Measurements from ENCODE around the gene ZNF710.

DNA sequence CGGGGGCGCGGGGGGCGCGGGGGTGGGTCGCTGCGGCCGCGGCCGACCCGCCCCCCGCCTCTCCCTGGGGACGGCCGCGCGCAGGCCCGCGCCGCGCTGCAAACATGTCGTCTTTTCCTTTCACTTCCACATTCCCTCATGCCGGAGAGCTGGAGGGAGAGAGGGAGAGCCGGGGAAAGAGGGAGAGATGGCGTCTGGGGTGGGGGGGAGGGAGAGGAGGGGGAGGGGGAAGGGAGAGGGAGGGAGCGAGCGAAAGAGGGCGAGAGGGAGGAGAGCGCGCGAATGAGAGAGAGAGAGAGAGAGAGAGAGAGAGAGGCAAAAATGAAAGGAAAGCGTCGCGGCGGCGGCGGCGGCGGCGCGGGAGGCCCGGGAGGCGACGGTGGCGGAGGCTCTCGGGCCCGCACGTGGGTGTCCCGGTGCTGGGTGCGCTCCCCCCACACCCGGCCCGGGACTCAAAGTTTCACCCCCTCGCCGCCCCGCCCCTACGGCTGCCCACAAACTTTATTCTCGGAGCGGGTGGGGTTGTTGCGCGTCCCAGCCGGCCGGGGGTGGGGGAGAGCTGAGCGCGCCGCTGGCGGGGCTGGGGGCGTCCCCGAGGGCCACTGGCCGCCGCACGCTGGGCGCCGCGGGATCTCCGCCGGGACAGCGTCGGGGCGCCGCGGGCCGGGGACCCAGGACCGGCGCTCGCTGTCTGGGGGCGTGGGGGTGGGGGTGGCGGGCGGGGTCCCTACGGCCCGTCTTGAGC lies 731 bp downstream of the ZNF710 start:
- no peak for TF ChIP-seq TAF1 (IDR thresholded peaks at IDR 0.05; ENCODE audit: low read depth, low read length)
- no peak for TF ChIP-seq POLR2A (IDR thresholded peaks at IDR 0.05; ENCODE audit: low read depth, low read length)
- no peak for TF ChIP-seq POLR2AphosphoS5 (IDR thresholded peaks at IDR 0.05; ENCODE audit: low read depth, low read length)
- peak; percentile 46 for TF ChIP-seq SPI1 (IDR thresholded peaks at IDR 0.05; ENCODE audit: low read depth, low read length)
